H1 (cell line): Measurements from ENCODE around the gene NTN5. TPM values are rescaled to one million over a fixed set of nuclear protein-coding genes. Genes with fewer than 3 reads are reported as not detected.
A peak's percentile ranks its signal among the peaks of the same experiment; 100 is the strongest.

ENCODE experiments used
- CTCF ChIA-PET: fragments of 300-600 bp; sonication (Branson Sonifier 250); formaldehyde crosslinking; loops from one replicate; lab custom pipeline; 2021; ENCODE audit not compliant: partially characterized antibody; lab: Charles Lee
- POLR2A ChIA-PET: fragments of 300-600 bp; sonication (Branson Sonifier 250); formaldehyde crosslinking; loops from one replicate; lab custom pipeline; 2021; ENCODE audit warnings: inconsistent platforms; ENCODE audit not compliant: partially characterized antibody; lab: Charles Lee
- DNase-seq, 2 experiments: peaks; one replicate each; pipeline versions ENCODE4 v3.0.0 to v3.0.0-alpha.2; 2010 to 2022; ENCODE audit warnings: low spot score in 2 of 2, low read depth in 1 of 2, mixed read lengths in 1 of 2
- FAIRE-seq: peaks from 2 replicates; lab custom pipeline; 2011; peaks lifted over from hg19 to GRCh38; lab: Jason Lieb, UNC
- H2AFZ ChIP-seq: 2 replicates; pipeline ENCODE4 v1.8.1; 2012; ENCODE audit warnings: low read length, inconsistent platforms
- H2AK5ac ChIP-seq: 2 replicates; pipeline ENCODE4 v1.6.1; 2013; ENCODE audit warnings: low read depth, low read length
- H2BK120ac ChIP-seq: replicated peaks from 2 replicates; pipeline ENCODE3; 2013; ENCODE audit warnings: low read depth, low read length, inconsistent platforms
- H2BK12ac ChIP-seq: 2 replicates; pipeline ENCODE4 v1.6.1; 2013; ENCODE audit warnings: low read depth, low read length
- H2BK15ac ChIP-seq: 2 replicates; pipeline ENCODE4 v1.6.1; 2013; ENCODE audit warnings: low read length
- H2BK20ac ChIP-seq: 2 replicates; pipeline ENCODE4 v1.6.1; 2013; ENCODE audit warnings: low read length
- H2BK5ac ChIP-seq: 2 replicates; pipeline ENCODE4 v1.6.1; 2013; ENCODE audit warnings: low read depth, low read length
- H3K14ac ChIP-seq: 2 replicates; pipeline ENCODE4 v1.6.1; 2013; ENCODE audit warnings: inconsistent platforms; ENCODE audit not compliant: insufficient read length
- H3K18ac ChIP-seq: 2 replicates; pipeline ENCODE4 v1.6.1; 2013; ENCODE audit warnings: low read length; ENCODE audit errors: extremely low read depth
- H3K23ac ChIP-seq: 2 replicates; pipeline ENCODE4 v1.6.1; 2013; ENCODE audit warnings: inconsistent platforms; ENCODE audit not compliant: insufficient read length
- H3K23me2 ChIP-seq: 2 replicates; pipeline ENCODE4 v1.6.1; 2013; ENCODE audit warnings: low read depth, low read length
- H3K27ac ChIP-seq: 2 replicates; pipeline ENCODE4 v1.6.1; 2011; ENCODE audit warnings: low read depth, low read length, inconsistent platforms
- H3K27me3 ChIP-seq, 4 experiments: replicated peaks in 1 of 4; 1 replicate in 1 of 4; 2 replicates in 3 of 4; pipeline versions ENCODE4 v1.6.1 to v1.8.1; 2011 to 2013; ENCODE audit warnings: low read length in 3 of 4, mild to moderate bottlenecking in 3 of 4, inconsistent platforms in 2 of 4, mixed read lengths in 2 of 4, moderate library complexity in 1 of 4; ENCODE audit not compliant: control insufficient read depth in 3 of 4, insufficient read depth in 3 of 4; ENCODE audit errors: extremely low read depth in 1 of 4
- H3K36me3 ChIP-seq, 4 experiments: 2 replicates each; pipeline versions ENCODE4 v1.6.1 to v1.8.1; 2011 to 2013; ENCODE audit warnings: mild to moderate bottlenecking in 4 of 4, low read length in 3 of 4, moderate library complexity in 2 of 4, control low read depth in 1 of 4, inconsistent platforms in 1 of 4; ENCODE audit not compliant: insufficient read depth in 4 of 4, control insufficient read depth in 2 of 4
- H3K4ac ChIP-seq: replicated peaks from 2 replicates; pipeline ENCODE3; 2013; ENCODE audit warnings: low read length, low read depth, mixed read lengths, inconsistent platforms; ENCODE audit not compliant: insufficient read length
- H3K4me1 ChIP-seq, 4 experiments: replicated peaks in 1 of 4; 1 replicate in 1 of 4; 2 replicates in 3 of 4; pipeline versions ENCODE4 v1.6.1 to v1.8.1; 2011 to 2013; ENCODE audit warnings: low read length in 3 of 4, inconsistent platforms in 2 of 4, mixed read lengths in 1 of 4; ENCODE audit not compliant: insufficient read depth in 4 of 4, control insufficient read depth in 3 of 4
- H3K4me2 ChIP-seq, 2 experiments: 2 replicates each; pipeline versions ENCODE4 v1.6.1 to v1.8.1; 2011 to 2013; ENCODE audit warnings: low read depth in 2 of 2, low read length in 2 of 2, control low read depth in 1 of 2, inconsistent platforms in 1 of 2, mild to moderate bottlenecking in 1 of 2; ENCODE audit not compliant: insufficient read depth in 1 of 2
- H3K4me3 ChIP-seq, 4 experiments: fragments of 200-600, 300-600 bp in 1 of 4; sonication (generic), shearing (Covaris generic), sonication (Bioruptor Twin) in 1 of 4; 2 replicates each; pipeline versions ENCODE4 v1.5.1 to v1.8.1; 2011 to 2016; ENCODE audit warnings: low read length in 4 of 4, low read depth in 3 of 4, control low read depth in 2 of 4, inconsistent platforms in 2 of 4, mild to moderate bottlenecking in 2 of 4, mixed read lengths in 1 of 4, moderate library complexity in 1 of 4; ENCODE audit not compliant: insufficient read depth in 2 of 4; ENCODE audit errors: extremely low read depth in 1 of 4
- H3K56ac ChIP-seq: replicated peaks from 2 replicates; pipeline ENCODE3; 2013; ENCODE audit warnings: low read depth, mild to moderate bottlenecking, mixed read lengths, low read length, inconsistent platforms; ENCODE audit not compliant: insufficient read length
- H3K79me1 ChIP-seq: 2 replicates; pipeline ENCODE4 v1.6.1; 2013; ENCODE audit warnings: low read depth, low read length, control low read depth
- H3K79me2 ChIP-seq, 2 experiments: 2 replicates each; pipeline versions ENCODE4 v1.6.1 to v1.8.1; 2012 to 2013; ENCODE audit warnings: low read length in 2 of 2, mild to moderate bottlenecking in 2 of 2, inconsistent platforms in 1 of 2; ENCODE audit not compliant: insufficient read depth in 2 of 2, control insufficient read depth in 1 of 2
- H3K9ac ChIP-seq, 4 experiments: replicated peaks in 1 of 4; 1 replicate in 1 of 4; 2 replicates in 3 of 4; pipeline versions ENCODE4 v1.6.1 to v1.8.1; 2011 to 2013; ENCODE audit warnings: low read depth in 3 of 4, low read length in 3 of 4, control low read depth in 2 of 4, mild to moderate bottlenecking in 2 of 4, moderate library complexity in 2 of 4, inconsistent platforms in 1 of 4; ENCODE audit errors: extremely low read depth in 1 of 4
- H3K9me3 ChIP-seq, 2 experiments: 2 replicates each; pipeline versions ENCODE4 v1.6.1 to v1.8.1; 2012 to 2013; ENCODE audit warnings: mild to moderate bottlenecking in 2 of 2, moderate library complexity in 2 of 2, control low read depth in 1 of 2, inconsistent platforms in 1 of 2, low read depth in 1 of 2, low read length in 1 of 2, mixed read lengths in 1 of 2; ENCODE audit not compliant: insufficient read depth in 2 of 2
- H4K20me1 ChIP-seq, 2 experiments: replicated peaks in 1 of 2; 2 replicates each; pipeline versions ENCODE3 to v1.8.1; 2011 to 2013; ENCODE audit warnings: inconsistent platforms in 2 of 2, low read length in 2 of 2, mild to moderate bottlenecking in 1 of 2; ENCODE audit not compliant: insufficient read depth in 2 of 2, control insufficient read depth in 1 of 2
- H4K5ac ChIP-seq: 2 replicates; pipeline ENCODE4 v1.6.1; 2013; ENCODE audit warnings: low read length, low read depth, mixed read lengths, inconsistent platforms; ENCODE audit not compliant: insufficient read length
- H4K8ac ChIP-seq: 2 replicates; pipeline ENCODE4 v1.8.0; 2013; ENCODE audit warnings: mild to moderate bottlenecking, moderate library complexity, low read length, inconsistent platforms; ENCODE audit not compliant: insufficient read depth; ENCODE audit errors: extremely low read depth
- H4K91ac ChIP-seq: replicated peaks from 2 replicates; pipeline ENCODE3; 2013; ENCODE audit warnings: low read length, mixed read lengths, inconsistent platforms; ENCODE audit not compliant: insufficient read length
- ATF2 ChIP-seq: IDR thresholded peaks from 2 replicates; pipeline ENCODE4 v1.6.1; 2012; ENCODE audit warnings: low read length, inconsistent platforms
- ATF3 ChIP-seq: IDR thresholded peaks from 2 replicates; pipeline ENCODE4 v1.6.1; 2011; ENCODE audit warnings: low read depth, mild to moderate bottlenecking, low read length; ENCODE audit not compliant: insufficient read depth
- CREB1 ChIP-seq: IDR thresholded peaks from 2 replicates; pipeline ENCODE4 v1.6.1; 2012; ENCODE audit warnings: inconsistent platforms
- EGR1 ChIP-seq: IDR thresholded peaks from 2 replicates; pipeline ENCODE4 v1.6.1; 2011; ENCODE audit warnings: low read depth, low read length, borderline replicate concordance
- GABPA ChIP-seq: IDR thresholded peaks from 2 replicates; pipeline ENCODE4 v1.6.1; 2011; ENCODE audit warnings: mild to moderate bottlenecking, low read length, moderate library complexity, borderline replicate concordance; ENCODE audit not compliant: insufficient read depth
- MAX ChIP-seq: IDR thresholded peaks from 2 replicates; pipeline ENCODE4 v1.6.1; 2012; ENCODE audit warnings: inconsistent platforms
- POLR2AphosphoS5 ChIP-seq: IDR thresholded peaks from 2 replicates; pipeline ENCODE4 v1.6.1; 2011; ENCODE audit warnings: low read depth, low read length
- SAP30 ChIP-seq: fragments of 300-600 bp; sonication (generic); IDR thresholded peaks from 2 replicates; pipeline ENCODE4 v1.7.1; 2012; ENCODE audit warnings: low read length, moderate library complexity, mild to moderate bottlenecking, inconsistent platforms; ENCODE audit not compliant: insufficient read depth, insufficient replicate concordance
- WGBS, 2 experiments: shearing (Covaris generic) in 1 of 2; methylation state at CpG; one replicate each; pipeline versions ENCODE4 v1.1.6 to v1.1.7; 2013 to 2015; ENCODE audit warnings: low lambda C conversion rate in 2 of 2, mixed read lengths in 2 of 2, inconsistent platforms in 1 of 2, low coverage in 1 of 2, missing lambda C conversion rate in 1 of 2; ENCODE audit not compliant: insufficient replicate concordance in 2 of 2, insufficient coverage in 1 of 2, insufficient read length in 1 of 2; ENCODE audit errors: extremely low coverage in 1 of 2, missing lambda C conversion rate in 1 of 2; 5-methylcytosine and 5-hydroxymethylcytosine counted together
- polyA plus RNA-seq, 7 experiments: library from polyadenylated mRNA; depleted of rRNA in 3 of 7; stranded (reverse) in 5 of 7; unstranded in 2 of 7; fragments of >200 nt in 5 of 7; fragments of 200-250 nt in 2 of 7; gene quantifications; 1 replicate in 5 of 7; 2 replicates in 1 of 7; 4 replicates in 1 of 7; pipeline versions ENCODE4 v1.2.1 to v1.2.3, GENCODE V29; 2011 to 2013; ENCODE audit warnings: missing spikeins in 2 of 7, mixed read lengths in 2 of 7
- total RNA-seq: library from RNA; stranded (reverse); fragmentation: NEBNext Ultra II Directional; extraction: Animal tissue kit (Norgen Biotek cat#: 25700); gene quantifications from 2 replicates; pipeline ENCODE4 v1.2.1, GENCODE V29; 2021

The NTN5 gene
- total and polyA plus RNA-seq, 2 of the 8 experiments (the other 6 are each of a cell fraction or from before 2014, with no cell fraction given), result 0.47 to 0.85 TPM

GRCh38 chr19:48670699-48671445 lies 1.9 kb downstream of the NTN5 start:
- Histone ChIP-seq H3K36me3 (no peaks in the 10 kb centered on the region), H3K14ac (no peak overlapping the region), H2AK5ac (no peak overlapping the region), H3K27ac (no peak overlapping the region), H3K18ac (peak overlapping the region; percentile 60; the same call in 1 of the 2 replicates), H3K23me2 (peaks cover 24% of the 10 kb centered on the region; the same call in 1 of the 2 replicates), H3K27me3 (peaks cover 0 to 5% (median 3%) of the 10 kb centered on the region in 4 experiments; a peak in 2 of 7 replicates), H2BK120ac (no peak overlapping the region), H2AFZ (no peak overlapping the region), H3K79me1 (no peaks in the 10 kb centered on the region), H4K91ac (no peak overlapping the region), H4K20me1 (peaks cover 0 to 4% of the 10 kb centered on the region in 2 experiments), H3K9ac (no peak overlapping the region), H3K79me2 (no peaks in the 10 kb centered on the region; a peak in 1 of 4 replicates), H3K56ac (no peak overlapping the region), H3K4me2 (no peak overlapping the region), H3K9me3 (peaks cover 0 to 3% of the 10 kb centered on the region in 2 experiments; a peak in 1 of 4 replicates), H3K4me1 (peaks cover 2 to 23% (median 19%) of the 10 kb centered on the region in 4 experiments), H2BK20ac (no peak overlapping the region), H2BK12ac (no peak overlapping the region), H4K5ac (no peak overlapping the region), H3K23ac (no peak overlapping the region), H2BK5ac (no peak overlapping the region), H3K4ac (no peak overlapping the region), H2BK15ac (0 out of 2 replicates have a peak overlapping the region, but pooled peaks have one; percentile 46), H3K4me3 (no peak overlapping the region), H4K8ac (peak overlapping the region; percentile 35; the same call in 1 of the 2 replicates)
- no peak for DNase-seq
- CTCF ChIA-PET, result interaction anchor here (0.6 to 1.5 kb wide), 6 partner anchors 8 to 124 kb away, joined by 3 to 4 read pairs (median 3); partner anchors contain the start of gene CA11
- FAIRE-seq, result no peak
- WGBS, 2 experiments, result 89% methylated on average over 21 of the region's 21 CpGs; no CpG with 5 or more reads in 1 of the 2 experiments
- POLR2A ChIA-PET, result interaction anchor here (1.4 kb wide), 1 partner anchor 25 kb away, joined by 5 read pairs; the partner anchor contains the start of gene CA11
- TF ChIP-seq CREB1 (no peak), ATF2 (no peak), ATF3 (no peak), SAP30 (no peak), EGR1 (no peak), GABPA (no peak), MAX (no peak), POLR2AphosphoS5 (no peak)
